A673 (cell line): ENCODE data around the gene ARHGAP6. TPM values are rescaled to one million over a fixed set of nuclear protein-coding genes. Genes with fewer than 3 reads are reported as not detected.
A peak's percentile ranks its signal among the peaks of the same experiment; 100 is the strongest.
"Not testable (repeated sequence)": the region's sequence is repeated elsewhere in the genome, so short reads cannot be mapped to it uniquely, and the experiment has no call there.

Experiments used
- BruUV-seq: library from RNA; stranded (reverse); fragments of 400-500 nt; replicated peaks from 2 replicates; lab custom pipeline; 2021; lab: Mats Ljungman, UMichigan
- CTCF ChIA-PET: fragments of 300-600 bp; sonication (Branson Sonifier 250); formaldehyde crosslinking; loops from one replicate; lab custom pipeline; 2022; ENCODE audit warnings: antibody characterized with exemption; lab: Charles Lee
- POLR2A ChIA-PET: fragments of 300-600 bp; sonication (Branson Sonifier 250); formaldehyde crosslinking; loops from one replicate; lab custom pipeline; 2022; ENCODE audit warnings: antibody characterized with exemption; ENCODE audit not compliant: low non-redundant PET; lab: Charles Lee
- DNase-seq: peaks from one replicate; pipeline ENCODE4 v3.0.0-alpha.2; 2015; ENCODE audit warnings: low spot score
- H3K27ac ChIP-seq: fragments of 200-600 bp; sonication (generic); 2 replicates; pipeline ENCODE4 v1.5.1; 2016; ENCODE audit warnings: mixed run types, low read depth, mild to moderate bottlenecking, mixed read lengths, antibody characterized with exemption, low read length; ENCODE audit not compliant: poor library complexity, severe bottlenecking
- H3K27me3 ChIP-seq: fragments of 200-600 bp; sonication (generic); replicated peaks from 2 replicates; pipeline ENCODE4 v1.6.1; 2017; ENCODE audit warnings: mixed run types, low read depth, mild to moderate bottlenecking, mixed read lengths, antibody characterized with exemption, low read length; ENCODE audit not compliant: insufficient read depth, poor library complexity
- H3K36me3 ChIP-seq: fragments of 200-600 bp; sonication (generic); 2 replicates; pipeline ENCODE4 v1.6.1; 2016; ENCODE audit warnings: mixed run types, mild to moderate bottlenecking, mixed read lengths, antibody characterized with exemption, low read length; ENCODE audit not compliant: insufficient read depth, poor library complexity, severe bottlenecking
- H3K4me1 ChIP-seq: fragments of 200-600 bp; sonication (generic); 2 replicates; pipeline ENCODE4 v1.6.1; 2017; ENCODE audit warnings: mixed run types, mild to moderate bottlenecking, mixed read lengths, antibody characterized with exemption, low read length; ENCODE audit not compliant: insufficient read depth, poor library complexity, severe bottlenecking
- H3K4me3 ChIP-seq: fragments of 200-600 bp; sonication (generic); 2 replicates; pipeline ENCODE4 v1.5.1; 2016; ENCODE audit warnings: low read depth, mixed run types, mild to moderate bottlenecking, mixed read lengths, low read length; ENCODE audit not compliant: poor library complexity, severe bottlenecking
- H3K9me3 ChIP-seq: fragments of 200-600 bp; sonication (generic); 2 replicates; pipeline ENCODE4 v1.6.1; 2016; ENCODE audit warnings: mixed run types, low read depth, mild to moderate bottlenecking, mixed read lengths, antibody characterized with exemption, low read length; ENCODE audit not compliant: poor library complexity, severe bottlenecking
- EZH2 ChIP-seq: fragments of 200-600 bp; sonication (generic); IDR thresholded peaks from 2 replicates; pipeline ENCODE4 v1.6.1; 2017; ENCODE audit warnings: borderline replicate concordance, low read depth, mild to moderate bottlenecking, mixed read lengths, antibody characterized with exemption, low read length; ENCODE audit not compliant: poor library complexity, severe bottlenecking
- intact Hi-C: fragments of 100-400 bp; cut with micrococcal nuclease; formaldehyde crosslinking; loops from one replicate; pipeline ENCODE4 v1.10.0; 2022; ENCODE audit not compliant: unreplicated experiment
- total RNA-seq: library from RNA; stranded (reverse); gene quantifications from 2 replicates; pipeline ENCODE4 v1.2.3, GENCODE V29; 2021
- TF ChIP-seq, protein P1 (sequence below): fragments of 300-800, 200-600 bp; sonication (generic); conservative IDR thresholded peaks from 2 replicates; pipeline ENCODE4 v1.5.1; 2017; ENCODE audit warnings: low read depth, mild to moderate bottlenecking, antibody characterized with exemption, low read length, moderate library complexity, mixed read lengths

ARHGAP6 gene
- total RNA-seq, 1 experiment from 2014 or later: not detected

DNA sequence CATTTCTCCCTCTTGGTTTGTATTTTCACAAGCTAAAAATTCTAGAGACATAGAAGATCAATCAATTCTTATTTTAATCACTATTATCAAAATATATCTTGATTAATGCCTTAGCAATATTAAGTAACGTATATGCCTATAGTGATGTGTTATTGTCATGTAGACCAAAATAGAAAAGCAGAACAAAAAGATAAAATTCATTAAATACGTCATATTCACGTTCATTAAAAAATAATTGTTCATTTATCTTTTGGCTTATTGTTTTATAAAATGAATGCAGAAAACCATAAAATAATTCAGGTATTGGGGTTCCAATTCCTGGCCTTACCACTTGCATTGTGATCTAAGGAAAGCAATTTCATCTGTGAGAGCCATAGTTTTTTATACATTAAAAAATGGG, 300.3 kb downstream of the ARHGAP6 start:
- no peaks in the 10 kb centered on the region for H3K36me3 ChIP-seq
- no TSS peak for BruUV-seq
- CTCF ChIA-PET: no interaction called here
- POLR2A ChIA-PET: no interaction called here
- no peak for DNase-seq
- intact Hi-C loops: no loop called here
- no peak overlapping the region for H3K4me3 ChIP-seq
- peaks cover 4% of the 10 kb centered on the region for H3K9me3 ChIP-seq
- TF ChIP-seq, protein P1, sequence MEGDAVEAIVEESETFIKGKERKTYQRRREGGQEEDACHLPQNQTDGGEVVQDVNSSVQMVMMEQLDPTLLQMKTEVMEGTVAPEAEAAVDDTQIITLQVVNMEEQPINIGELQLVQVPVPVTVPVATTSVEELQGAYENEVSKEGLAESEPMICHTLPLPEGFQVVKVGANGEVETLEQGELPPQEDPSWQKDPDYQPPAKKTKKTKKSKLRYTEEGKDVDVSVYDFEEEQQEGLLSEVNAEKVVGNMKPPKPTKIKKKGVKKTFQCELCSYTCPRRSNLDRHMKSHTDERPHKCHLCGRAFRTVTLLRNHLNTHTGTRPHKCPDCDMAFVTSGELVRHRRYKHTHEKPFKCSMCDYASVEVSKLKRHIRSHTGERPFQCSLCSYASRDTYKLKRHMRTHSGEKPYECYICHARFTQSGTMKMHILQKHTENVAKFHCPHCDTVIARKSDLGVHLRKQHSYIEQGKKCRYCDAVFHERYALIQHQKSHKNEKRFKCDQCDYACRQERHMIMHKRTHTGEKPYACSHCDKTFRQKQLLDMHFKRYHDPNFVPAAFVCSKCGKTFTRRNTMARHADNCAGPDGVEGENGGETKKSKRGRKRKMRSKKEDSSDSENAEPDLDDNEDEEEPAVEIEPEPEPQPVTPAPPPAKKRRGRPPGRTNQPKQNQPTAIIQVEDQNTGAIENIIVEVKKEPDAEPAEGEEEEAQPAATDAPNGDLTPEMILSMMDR: no peak
- TF ChIP-seq EZH2: no peak
- no peak overlapping the region for H3K27ac ChIP-seq
- H3K27me3 ChIP-seq: no peaks in the 10 kb centered on the region
- no peaks in the 10 kb centered on the region for H3K4me1 ChIP-seq

DNA sequence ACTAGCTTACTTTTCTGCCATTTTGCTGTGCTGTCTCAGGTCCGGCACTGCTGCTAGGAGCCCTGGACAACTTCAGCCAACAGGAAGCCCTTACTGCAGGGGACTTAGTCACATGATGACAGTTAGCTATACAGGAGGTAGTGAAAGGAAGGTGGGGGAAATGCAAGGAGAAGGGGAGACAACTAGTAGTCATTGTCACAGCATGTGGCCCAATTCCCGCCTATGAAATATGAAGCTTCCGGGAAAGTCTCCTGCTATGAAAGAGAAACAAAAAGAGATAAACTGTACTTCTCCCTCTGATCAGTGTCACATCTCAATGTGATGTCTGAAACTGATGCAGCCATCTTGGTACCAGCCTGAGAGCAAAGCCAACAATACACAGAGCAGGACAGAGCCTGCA, 300.9 kb downstream of the ARHGAP6 start:
- Histone ChIP-seq H3K4me3 (no peak overlapping the region), H3K36me3 (no peaks in the 10 kb centered on the region), H3K4me1 (no peaks in the 10 kb centered on the region), H3K27me3 (no peaks in the 10 kb centered on the region), H3K9me3 (peaks cover 4% of the 10 kb centered on the region), H3K27ac (no peak overlapping the region)
- no peak for TF ChIP-seq EZH2
- TF ChIP-seq, protein P1: no peak
- intact Hi-C loops: no loop called here
- POLR2A ChIA-PET: no interaction called here
- CTCF ChIA-PET: no interaction called here
- BruUV-seq: no TSS peak
- DNase-seq: peak; percentile 6

DNA sequence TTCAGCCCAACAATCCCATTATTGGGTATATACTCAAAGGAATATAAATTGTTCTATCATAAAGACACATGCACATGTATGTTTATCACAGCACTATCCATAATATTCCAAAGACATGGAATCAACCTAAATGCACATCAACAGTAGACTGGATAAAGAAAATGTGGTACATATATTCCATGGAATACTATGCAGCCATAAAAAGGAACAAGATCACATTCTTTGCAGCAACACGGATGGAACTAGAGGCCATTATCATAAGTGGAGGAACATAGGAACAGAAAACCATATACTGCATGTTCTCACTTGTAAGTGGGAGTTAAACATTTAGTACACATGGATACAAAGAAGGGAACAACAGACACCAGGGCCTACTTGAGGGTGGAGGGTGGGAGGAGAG, 301.9 kb downstream of the ARHGAP6 start:
- intact Hi-C loops, DNase-seq, H3K4me3 ChIP-seq, H3K27me3 ChIP-seq, H3K27ac ChIP-seq, POLR2A ChIA-PET, BruUV-seq, H3K36me3 ChIP-seq, CTCF ChIA-PET, H3K9me3 ChIP-seq, H3K4me1 ChIP-seq: not testable (repeated sequence)

DNA sequence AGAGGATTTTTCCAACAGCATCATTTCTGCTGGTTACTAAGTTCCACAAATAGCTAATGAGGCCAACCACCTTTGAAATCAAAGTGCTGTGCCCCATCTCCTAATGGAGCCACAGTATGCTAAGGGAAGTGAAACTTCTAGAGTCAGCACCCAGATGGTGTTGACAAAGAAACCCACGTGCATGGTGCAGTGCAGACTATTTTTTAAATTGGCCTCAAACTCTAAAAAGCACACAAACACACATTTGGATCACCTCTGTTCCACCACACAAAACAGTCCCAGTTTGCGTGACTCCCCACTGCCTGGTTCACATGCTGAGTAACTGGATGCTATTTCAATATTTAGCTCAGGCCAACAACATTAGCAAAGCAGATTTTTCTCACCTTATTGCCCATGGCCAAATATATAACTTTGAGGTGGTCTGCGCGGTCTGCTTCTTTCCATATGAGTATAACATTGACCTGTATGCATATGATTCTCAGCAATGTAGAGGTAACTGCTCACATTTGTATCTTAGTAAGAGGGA, 302.6 kb downstream of the ARHGAP6 start:
- Histone ChIP-seq H3K27me3 (no peaks in the 10 kb centered on the region), H3K9me3 (peaks cover 4% of the 10 kb centered on the region), H3K4me1 (no peaks in the 10 kb centered on the region), H3K36me3 (no peaks in the 10 kb centered on the region), H3K4me3 (no peak overlapping the region), H3K27ac (no peak overlapping the region)
- intact Hi-C loops: no loop called here
- ChIA-PET POLR2A (no interaction called here), CTCF (no interaction called here)
- TF ChIP-seq, protein P1: no peak
- TF ChIP-seq EZH2: no peak
- BruUV-seq: no TSS peak
- DNase-seq: no peak

DNA sequence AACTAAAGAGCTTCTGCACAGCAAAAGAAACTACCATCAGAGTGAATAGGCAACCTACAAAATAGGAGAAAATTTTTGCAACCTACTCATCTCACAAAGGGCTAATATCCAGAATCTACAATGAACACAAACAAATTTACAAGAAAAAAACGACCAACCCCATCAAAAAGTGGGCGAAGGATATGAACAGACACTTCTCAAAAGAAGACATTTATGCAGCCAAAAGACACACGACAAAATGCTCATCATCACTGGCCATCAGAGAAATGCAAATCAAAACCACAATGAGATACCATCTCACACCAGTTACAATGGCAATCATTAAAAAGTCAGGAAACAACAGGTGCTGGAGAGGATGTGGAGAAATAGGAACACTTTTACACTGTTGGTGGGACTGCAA, 304.1 kb downstream of the ARHGAP6 start:
- intact Hi-C loops, CTCF ChIA-PET, H3K9me3 ChIP-seq, H3K27ac ChIP-seq, DNase-seq, BruUV-seq, H3K4me3 ChIP-seq, POLR2A ChIA-PET, H3K27me3 ChIP-seq, H3K4me1 ChIP-seq, H3K36me3 ChIP-seq: not testable (repeated sequence)

DNA sequence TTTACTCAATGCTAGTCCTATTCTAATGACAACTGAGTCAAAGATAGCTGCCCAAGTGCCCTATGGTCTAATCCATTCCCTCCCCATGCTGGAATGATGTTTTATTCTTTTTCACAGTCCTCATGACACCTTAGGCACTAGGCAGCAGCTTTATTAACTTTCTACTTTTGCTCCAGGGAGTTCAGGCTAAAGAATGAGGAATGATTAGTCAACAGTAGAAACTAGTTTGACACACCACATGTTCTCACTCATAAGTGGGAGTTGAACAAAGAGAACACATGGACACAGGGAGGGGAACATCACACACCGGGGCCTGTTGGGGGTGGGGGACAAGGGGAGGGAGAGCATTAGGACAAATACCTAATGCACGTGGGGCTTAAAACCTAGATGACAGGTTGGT, 309.8 kb downstream of the ARHGAP6 start:
- H3K27ac ChIP-seq, DNase-seq, H3K4me1 ChIP-seq, H3K27me3 ChIP-seq, BruUV-seq, H3K4me3 ChIP-seq, CTCF ChIA-PET, H3K9me3 ChIP-seq, H3K36me3 ChIP-seq, POLR2A ChIA-PET, intact Hi-C loops: not testable (repeated sequence)
